SH-SY5Y (cell line): ENCODE measurements around the gene PLA2G4E.

Experiments used
- GATA2 ChIP-seq: IDR thresholded peaks from 2 replicates; pipeline ENCODE4 v1.6.1; 2011; ENCODE audit warnings: mild to moderate bottlenecking, low read depth, low read length
- GATA3 ChIP-seq: IDR thresholded peaks from 2 replicates; pipeline ENCODE4 v1.6.1; 2011; ENCODE audit warnings: low read depth, mild to moderate bottlenecking, low read length, moderate library complexity

DNA sequence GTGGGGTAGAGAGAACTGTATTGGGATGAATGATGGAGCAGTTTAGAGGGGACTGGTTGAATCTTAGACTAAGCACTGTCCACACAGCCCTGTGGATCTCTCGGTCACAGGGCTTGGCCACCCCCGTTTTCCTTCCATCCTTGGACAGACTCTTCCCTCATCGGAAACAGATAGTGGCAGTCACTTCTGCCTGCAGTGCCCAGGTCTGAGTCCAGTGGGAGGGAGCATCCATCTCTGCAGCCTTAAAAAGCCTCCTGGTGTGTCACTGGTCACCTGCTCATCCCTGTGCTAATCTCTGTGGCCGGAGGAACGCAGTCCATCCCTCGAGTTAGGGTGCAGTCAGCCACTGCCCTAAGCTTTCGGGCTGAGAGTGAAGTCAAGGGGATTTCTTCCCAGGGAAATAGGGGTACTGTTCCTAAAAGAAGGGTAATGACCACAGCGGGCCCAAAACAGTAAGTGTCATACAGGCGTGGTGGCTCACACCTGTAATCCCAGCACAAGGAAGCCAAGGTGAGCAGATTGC is 41.5 kb upstream of the PLA2G4E start:
- TF ChIP-seq GATA2 (no peak), GATA3 (no peak)
